NCI-H128 (cell line): Measurements from ENCODE around the gene EIF2AK2.

Experiments used
- DNase-seq: peaks from one replicate; lab custom pipeline; 2025; ENCODE audit not compliant: unreplicated experiment; lab: John Stamatoyannopoulos, UW

EIF2AK2 gene

GRCh38 chr2:37173741-37174140 is 17.0 kb upstream of the EIF2AK2 start:
- no peak for DNase-seq

GRCh38 chr2:37171624-37171950 is 14.8 kb upstream of the EIF2AK2 start:
- no peak for DNase-seq

DNA sequence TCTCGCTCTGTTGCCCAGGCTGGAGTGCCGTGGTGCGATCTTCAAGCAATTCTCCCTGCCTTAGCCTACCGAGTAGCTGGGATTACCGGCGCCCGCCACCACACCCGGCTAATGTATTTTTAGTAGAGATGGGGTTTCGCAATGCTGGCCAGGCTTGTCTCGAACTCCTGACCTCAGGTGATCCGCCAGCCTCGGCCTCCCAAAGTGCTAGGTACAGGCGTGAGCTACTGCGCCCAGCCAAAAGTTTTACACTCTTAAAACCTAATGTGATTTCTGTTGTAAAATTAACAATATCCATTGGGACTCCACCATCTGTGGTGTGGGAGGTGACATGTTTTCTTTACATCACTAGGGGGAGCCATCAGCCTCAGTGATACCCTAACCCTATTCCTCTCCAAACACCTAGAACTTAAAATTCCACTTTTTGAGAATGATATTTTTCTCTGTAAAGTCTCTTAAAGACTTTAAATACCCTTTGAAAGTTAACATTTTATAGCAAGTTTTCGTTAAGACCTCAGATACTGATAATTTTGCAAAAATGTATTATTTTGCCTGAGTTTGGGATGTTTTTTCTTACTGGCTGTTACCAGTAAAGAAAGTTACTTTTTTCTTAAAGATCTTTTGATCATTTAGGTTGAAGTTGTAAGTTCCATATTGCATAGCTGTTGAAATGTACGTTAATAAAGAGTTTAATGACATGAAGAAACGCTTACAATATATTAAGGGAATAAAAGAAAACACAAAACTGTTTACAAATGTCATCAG is 11.6 kb upstream of the EIF2AK2 start:
- DNase-seq = no peak

DNA sequence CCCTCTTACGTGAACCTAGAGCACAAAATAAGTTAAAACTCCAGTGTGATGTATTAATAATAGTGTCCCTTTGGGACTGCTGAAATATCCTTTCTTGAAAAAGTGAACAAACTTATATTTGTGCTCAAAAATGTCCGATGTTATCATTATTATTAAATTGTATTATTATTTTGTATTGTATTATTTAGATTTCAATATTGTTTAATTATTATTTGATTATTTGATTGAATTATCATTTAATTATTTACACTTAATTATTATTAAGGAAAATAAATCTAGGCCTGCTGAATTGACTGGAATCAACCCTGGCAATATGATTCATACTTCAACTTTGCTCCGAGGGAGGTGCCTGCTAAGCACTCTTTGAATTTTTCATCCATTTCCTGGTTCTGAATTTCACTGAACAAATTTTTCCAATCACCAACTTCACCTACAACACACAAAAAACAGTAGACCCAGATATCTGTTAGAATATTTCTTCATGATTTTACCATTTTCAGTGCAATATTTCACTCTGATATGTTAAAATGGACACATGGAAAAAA is 10.9 kb upstream of the EIF2AK2 start:
- no peak for DNase-seq

GRCh38 chr2:37164757-37165156 is 8.0 kb upstream of the EIF2AK2 start:
- DNase-seq = no peak

GRCh38 chr2:37156071-37156856 is 516 bp downstream of the EIF2AK2 start:
- no peak for DNase-seq

DNA sequence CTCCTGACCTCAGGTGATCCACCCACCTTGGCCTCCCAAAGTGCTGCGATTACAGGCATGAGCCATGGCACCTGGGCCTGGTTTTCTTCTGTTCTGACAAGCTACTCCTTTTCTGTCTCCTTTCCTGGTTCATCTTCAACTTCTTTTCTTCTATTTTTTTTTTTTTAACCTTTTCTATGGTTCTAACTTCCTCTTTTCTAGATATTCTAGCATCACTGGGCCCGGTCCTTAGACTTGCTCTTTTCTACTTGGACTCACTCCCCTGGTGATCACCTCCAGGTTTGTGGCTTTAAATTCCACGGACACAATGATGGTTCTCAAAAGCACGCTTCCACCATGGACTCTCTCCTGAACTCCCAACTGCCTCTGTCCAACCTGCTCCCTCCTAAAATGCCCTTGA is 2.0 kb downstream of the EIF2AK2 start:
- DNase-seq = no peak

DNA sequence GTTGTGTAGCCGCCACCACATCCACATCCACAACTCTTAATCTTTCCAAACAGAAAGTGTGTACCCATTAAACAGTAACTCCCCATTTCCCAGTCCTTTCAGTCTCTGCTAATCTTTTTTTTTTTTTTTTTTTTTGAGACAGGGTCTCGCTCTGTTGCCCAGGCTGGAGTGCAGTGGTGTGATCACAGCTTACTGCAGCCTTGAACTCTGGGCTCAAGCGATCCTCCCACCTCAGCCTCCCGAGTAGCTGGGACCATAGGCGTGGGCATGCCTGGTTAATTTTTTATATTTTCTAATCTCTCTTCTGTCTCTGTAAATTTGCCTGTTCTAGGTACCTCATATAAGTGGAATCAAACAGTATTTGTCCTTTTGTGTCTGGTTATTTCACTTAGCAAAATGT is 3.6 kb downstream of the EIF2AK2 start:
- no peak for DNase-seq

DNA sequence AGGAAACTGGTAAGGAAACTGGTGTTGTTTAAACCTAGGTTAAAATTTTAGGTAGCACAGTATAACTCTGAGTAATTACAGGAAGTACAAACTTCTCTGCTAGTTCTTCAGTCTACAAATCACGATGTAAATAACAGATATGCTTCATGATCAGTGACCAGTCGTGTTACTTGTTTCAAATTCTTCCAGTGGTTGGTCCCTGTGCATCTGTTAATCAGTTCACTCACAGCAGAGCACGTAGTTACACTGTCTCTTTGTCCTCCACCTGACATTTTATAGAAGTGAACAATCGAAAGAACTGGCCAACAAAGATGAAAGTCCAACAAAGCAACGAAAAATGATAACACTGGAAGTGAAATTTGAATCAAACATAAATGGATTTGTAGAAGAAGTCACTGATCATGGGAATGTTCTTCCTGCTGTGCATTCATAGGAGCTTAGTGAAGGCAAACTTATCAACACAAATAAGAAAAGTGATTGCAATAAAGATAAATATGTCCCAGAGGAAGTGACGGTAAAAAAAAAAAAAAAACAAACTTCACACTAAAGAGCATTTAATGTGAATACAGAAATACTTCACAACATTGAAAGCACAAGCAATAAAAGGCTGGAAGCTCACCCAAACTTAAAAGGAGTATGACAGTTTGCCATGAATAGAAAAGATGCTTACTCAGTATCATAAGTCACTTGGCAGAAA is 7.0 kb downstream of the EIF2AK2 start:
- DNase-seq = no peak

GRCh38 chr2:37148325-37148724 is 8.5 kb downstream of the EIF2AK2 start:
- no peak for DNase-seq

DNA sequence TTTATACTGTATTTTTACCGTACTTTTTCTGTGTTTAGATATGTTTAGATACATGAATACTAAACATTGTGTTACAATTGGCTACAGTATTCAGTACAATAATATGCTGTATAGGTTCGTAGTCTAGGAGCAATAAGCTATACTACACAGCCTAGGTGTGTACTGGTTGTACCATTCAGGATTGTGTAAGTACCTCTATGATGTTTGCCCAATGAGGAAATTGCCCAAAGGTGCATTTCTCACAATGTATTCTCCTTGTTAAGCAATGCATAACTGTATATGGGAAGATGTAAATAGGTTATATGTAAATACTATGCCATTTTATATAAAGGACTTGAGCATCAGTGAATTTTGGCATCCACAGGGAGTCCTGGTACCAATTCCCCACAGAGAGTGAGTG is 10.7 kb downstream of the EIF2AK2 start:
- no peak for DNase-seq

DNA sequence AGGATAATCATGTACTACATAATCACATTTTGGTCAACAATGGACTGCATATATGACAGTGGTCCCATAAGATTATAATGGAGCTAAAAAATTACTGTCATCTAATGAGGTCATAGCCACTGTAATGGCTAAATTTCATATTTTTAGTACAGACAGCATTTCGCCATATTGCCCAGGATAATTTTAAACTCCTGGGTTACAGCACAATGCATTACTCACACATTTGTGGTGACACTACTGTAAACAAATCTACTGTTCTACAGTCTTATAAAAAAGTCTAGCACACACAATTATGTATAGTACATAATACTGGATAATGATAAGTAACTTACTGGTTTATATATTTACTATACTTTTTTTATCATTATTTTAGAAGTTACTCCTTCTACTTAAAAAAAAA is 12.8 kb downstream of the EIF2AK2 start:
- DNase-seq = no peak

GRCh38 chr2:37142546-37142945 is 14.2 kb downstream of the EIF2AK2 start:
- DNase-seq = no peak

- DNase-seq = no peak
Measured at GRCh38 chr2:37132914-37133313, 23.9 kb downstream of the EIF2AK2 start.

- DNase-seq = no peak
Measured at GRCh38 chr2:37125416-37125815, 31.4 kb downstream of the EIF2AK2 start.

GRCh38 chr2:37119157-37119556 is 37.6 kb downstream of the EIF2AK2 start:
- no peak for DNase-seq

DNA sequence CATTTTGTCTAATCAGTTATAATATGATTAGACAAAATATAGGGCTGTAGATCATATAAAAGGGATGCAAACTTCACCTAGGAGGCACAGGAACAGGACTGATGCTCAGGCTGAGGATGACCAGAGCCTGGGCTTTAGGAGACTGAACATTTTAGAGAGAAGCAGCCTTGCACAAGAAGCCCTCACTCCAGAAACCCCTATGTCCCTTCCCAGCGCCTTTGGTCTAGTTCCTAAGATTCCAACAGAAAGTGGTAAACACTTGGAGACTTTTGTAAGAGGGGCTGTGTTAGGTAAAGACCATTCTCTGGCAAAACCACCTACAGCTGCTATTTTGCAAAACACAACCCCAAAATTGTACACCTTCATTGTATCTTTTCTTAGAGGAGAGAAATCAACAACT is 39.2 kb downstream of the EIF2AK2 start:
- DNase-seq = no peak

DNA sequence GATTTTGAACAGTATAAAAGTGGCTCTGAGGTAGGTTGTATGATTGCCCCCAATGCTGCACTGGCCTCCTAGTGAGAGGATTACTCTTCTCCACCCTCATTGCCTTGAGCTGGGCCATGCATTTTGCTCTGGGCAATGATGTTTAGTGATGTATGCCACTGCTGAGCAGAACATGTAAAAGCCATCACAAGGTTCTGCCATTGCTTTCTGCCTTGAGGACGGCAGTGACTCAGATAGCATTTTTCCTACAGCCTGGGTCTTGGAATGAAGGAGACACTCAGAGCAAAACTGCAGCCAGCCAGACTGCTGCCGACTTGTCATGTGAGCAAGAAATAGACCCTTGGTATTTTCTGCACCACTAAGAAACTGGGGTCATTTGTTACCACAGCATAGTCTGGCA is 44.8 kb downstream of the EIF2AK2 start:
- DNase-seq = no peak

DNA sequence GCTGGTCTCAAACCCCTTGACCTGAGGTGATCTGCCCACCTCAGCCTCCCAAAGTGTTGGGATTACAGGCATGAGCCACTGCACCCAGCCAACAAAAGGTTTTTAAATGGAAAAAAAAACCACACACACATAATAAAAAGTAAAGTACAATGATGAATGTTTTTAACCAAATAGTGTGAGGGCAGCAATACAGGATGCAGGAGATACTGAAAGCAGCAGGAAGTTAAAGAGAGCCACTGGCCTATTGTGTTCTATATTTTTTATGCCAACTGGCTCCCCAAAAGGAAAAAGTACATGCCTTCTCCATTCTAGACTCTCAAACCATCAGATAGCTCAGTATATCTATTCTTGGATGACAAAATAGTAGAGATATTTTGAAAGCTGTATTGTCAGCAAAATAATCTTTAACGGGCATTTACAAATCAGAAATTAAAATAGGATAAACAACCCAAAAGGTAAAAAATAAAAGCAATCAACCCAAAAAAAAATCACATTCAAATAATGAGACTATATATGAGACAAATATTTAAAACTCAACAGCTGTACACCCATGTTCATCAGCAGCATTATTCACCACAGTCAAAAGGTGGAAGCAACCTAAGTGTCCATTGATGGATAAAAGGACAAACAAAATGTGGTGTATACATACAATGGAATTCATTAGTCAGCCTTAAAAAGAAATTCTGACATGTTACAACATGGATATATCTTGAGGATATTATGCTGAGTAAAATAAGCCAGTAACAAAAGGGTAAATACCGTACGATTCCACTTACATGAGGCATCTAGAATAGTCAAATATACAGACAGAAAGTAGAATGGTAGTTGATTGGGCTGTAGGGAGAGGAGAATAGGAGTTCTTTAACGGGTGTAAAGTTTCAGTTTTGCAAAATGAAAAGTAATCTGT is 46.2 kb downstream of the EIF2AK2 start:
- DNase-seq = no peak

- DNase-seq = no peak
Measured at GRCh38 chr2:37109523-37109922, 47.3 kb downstream of the EIF2AK2 start.

- no peak for DNase-seq
Measured at GRCh38 chr2:37105150-37105549, 51.6 kb downstream of the EIF2AK2 start.
